ENCODE measurements around the gene CA4. TPM values are rescaled to one million over a fixed set of nuclear protein-coding genes. Genes with fewer than 3 reads are reported as not detected.

The CA4 gene
- total RNA-seq, 2 experiments from 2014 or later: not detected

- Histone ChIP-seq H4K20me1 (ENCODE audit: insufficient read depth, low read length) (no peaks in the 10 kb centered on the region), H2AFZ (ENCODE audit: low read length) (peak overlapping the region; percentile 95), H3K9me3 (ENCODE audit: low read length) (no peaks in the 10 kb centered on the region; the same call in 1 of the 2 replicates), H3K36me3 (ENCODE audit: insufficient read depth, low read length) (peaks cover 16% of the 10 kb centered on the region), H3K27ac (ENCODE audit: low read depth, low read length, poor library complexity, severe bottlenecking) (no peak overlapping the region), H3K9me2 (ENCODE audit: insufficient read depth, low read length) (no peaks in the 10 kb centered on the region), H3K79me2 (ENCODE audit: insufficient read depth, low read depth, low read length) (no peaks in the 10 kb centered on the region), H3K4me3 (ENCODE audit: low read depth, low read length, poor library complexity, severe bottlenecking) (peak overlapping the region; percentile 76), H3K4me1 (ENCODE audit: insufficient read depth, low read length, poor library complexity, severe bottlenecking) (peaks cover 15% of the 10 kb centered on the region), H3K4me2 (ENCODE audit: low read length) (peak overlapping the region; percentile 45)
- intact Hi-C loops (cut with micrococcal nuclease; ENCODE audit: unreplicated experiment): loop anchor here (10.0 kb wide), 1 partner anchor 259 kb away; the partner anchor contains the start of gene USP32
- ChIA-PET POLR2A (no interaction called here), CTCF (ENCODE audit: unreplicated experiment) (no interaction called here)
- no peak for TF ChIP-seq EZH2phosphoT487 (IDR thresholded peaks at IDR 0.05; ENCODE audit: borderline replicate concordance, low read depth, low read length)
- TF ChIP-seq CTCF (conservative IDR thresholded peaks at IDR 0.05; ENCODE audit: low read length): no peak
- peak; percentile 20 for DNase-seq (ENCODE audit: low spot score)
- BruUV-seq (replicated peaks): no TSS peak
Measured at GRCh38 chr17:60135951-60136666, 13.7 kb upstream of the CA4 start.

GRCh38 chr17:60137731-60138130 lies 12.0 kb upstream of the CA4 start:
- TF ChIP-seq EZH2phosphoT487 (IDR thresholded peaks at IDR 0.05; ENCODE audit: borderline replicate concordance, low read depth, low read length) (no peak), CTCF (conservative IDR thresholded peaks at IDR 0.05; ENCODE audit: low read length) (no peak)
- Histone ChIP-seq H3K36me3 (ENCODE audit: insufficient read depth, low read length) (peaks cover 5% of the 10 kb centered on the region; the same call in 1 of the 2 replicates), H4K20me1 (ENCODE audit: insufficient read depth, low read length) (no peaks in the 10 kb centered on the region), H3K27ac (ENCODE audit: low read depth, low read length, poor library complexity, severe bottlenecking) (no peak overlapping the region), H3K9me2 (ENCODE audit: insufficient read depth, low read length) (no peaks in the 10 kb centered on the region), H2AFZ (ENCODE audit: low read length) (no peak overlapping the region), H3K79me2 (ENCODE audit: insufficient read depth, low read depth, low read length) (no peaks in the 10 kb centered on the region), H3K4me2 (ENCODE audit: low read length) (no peak overlapping the region), H3K9me3 (ENCODE audit: low read length) (no peaks in the 10 kb centered on the region; the same call in 1 of the 2 replicates), H3K4me3 (ENCODE audit: low read depth, low read length, poor library complexity, severe bottlenecking) (no peak overlapping the region), H3K4me1 (ENCODE audit: insufficient read depth, low read length, poor library complexity, severe bottlenecking) (peaks cover 25% of the 10 kb centered on the region)
- POLR2A ChIA-PET: interaction anchor here (0.5 to 1.0 kb wide), 4 partner anchors 14 to 302 kb away, joined by 3 to 5 read pairs (median 3); no protein-coding TSS in a partner anchor
- DNase-seq (ENCODE audit: low spot score): no peak
- intact Hi-C loops (cut with micrococcal nuclease; ENCODE audit: unreplicated experiment): loop anchor here (10.0 kb wide), 1 partner anchor 257 kb away; the partner anchor contains the start of gene USP32
- CTCF ChIA-PET (ENCODE audit: unreplicated experiment): no interaction called here
- BruUV-seq (replicated peaks): no TSS peak

Measured in OCI-LY7 (cell line).